Duodenal mucosa (tissue), 2 donors: ENCODE measurements around the gene HSPB3.
"Not testable (repeated sequence)": the region's sequence is repeated elsewhere in the genome, so short reads cannot be mapped to it uniquely, and the experiment has no call there.

Source experiments
- H3K27ac ChIP-seq: one replicate; pipeline ENCODE4 v1.7.0; 2013; ENCODE audit warnings: low read depth, low read length
- H3K27me3 ChIP-seq, 2 donors: one replicate each; pipeline ENCODE4 v1.7.0; 2013; ENCODE audit warnings: low read length in 2 of 2, control low read depth in 1 of 2; ENCODE audit not compliant: insufficient read depth in 2 of 2, control insufficient read depth in 1 of 2
- H3K36me3 ChIP-seq, 2 donors: one replicate each; pipeline ENCODE4 v1.7.0; 2013; ENCODE audit warnings: low read length in 2 of 2, control low read depth in 1 of 2; ENCODE audit not compliant: insufficient read depth in 2 of 2, control insufficient read depth in 1 of 2
- H3K4me1 ChIP-seq, 2 donors: one replicate each; pipeline ENCODE4 v1.7.0; 2013; ENCODE audit warnings: low read length in 2 of 2, control low read depth in 1 of 2; ENCODE audit not compliant: insufficient read depth in 2 of 2, control insufficient read depth in 1 of 2
- H3K4me3 ChIP-seq, 2 donors: one replicate each; pipeline ENCODE4 v1.7.0; 2013; ENCODE audit warnings: low read length in 2 of 2, low read depth in 1 of 2
- H3K9ac ChIP-seq, 2 donors: one replicate each; pipeline ENCODE4 v1.7.0; 2013; ENCODE audit warnings: low read length in 2 of 2, low read depth in 1 of 2
- H3K9me3 ChIP-seq, 2 donors: one replicate each; pipeline ENCODE4 v1.7.0; 2013; ENCODE audit warnings: low read length in 2 of 2, control low read depth in 1 of 2; ENCODE audit not compliant: control insufficient read depth in 1 of 2

The HSPB3 gene, protein sequence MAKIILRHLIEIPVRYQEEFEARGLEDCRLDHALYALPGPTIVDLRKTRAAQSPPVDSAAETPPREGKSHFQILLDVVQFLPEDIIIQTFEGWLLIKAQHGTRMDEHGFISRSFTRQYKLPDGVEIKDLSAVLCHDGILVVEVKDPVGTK

GRCh38 chr5:54455413-54456157 is at the start of gene HSPB3:
Gene HSPB3 (plus strand): TSS chr5:54455699. CDS start chr5:54455790, 91 bp downstream.
- Histone ChIP-seq H3K27me3 (peaks cover 0 to 4% of the 10 kb centered on the region in 2 donors), H3K4me3 (no peak within 1 kb of the TSS), H3K27ac (no peak within 1 kb of the TSS), H3K9me3 (no peaks in the 10 kb centered on the region), H3K36me3 (no peaks in the 10 kb centered on the region), H3K4me1 (peaks cover 0 to 8% of the 10 kb centered on the region in 2 donors), H3K9ac (no peak within 1 kb of the TSS)

GRCh38 chr5:54411176-54411575 is 44.3 kb upstream of the HSPB3 start:
- no peaks in the 10 kb centered on the region for H3K36me3 ChIP-seq
- no peaks in the 10 kb centered on the region for H3K9me3 ChIP-seq
- H3K4me3 ChIP-seq: no peak overlapping the region
- H3K9ac ChIP-seq: no peak overlapping the region
- H3K27ac ChIP-seq: no peak overlapping the region
- H3K27me3 ChIP-seq: no peaks in the 10 kb centered on the region
- peaks cover 0 to under 1% of the 10 kb centered on the region in 2 donors for H3K4me1 ChIP-seq

GRCh38 chr5:54412913-54413312 is 42.6 kb upstream of the HSPB3 start:
- Histone ChIP-seq H3K4me1 (peaks cover 0 to 3% of the 10 kb centered on the region in 2 donors), H3K9me3 (no peaks in the 10 kb centered on the region), H3K27me3 (no peaks in the 10 kb centered on the region), H3K36me3 (no peaks in the 10 kb centered on the region), H3K9ac (no peak overlapping the region), H3K27ac (no peak overlapping the region), H3K4me3 (no peak overlapping the region)

DNA sequence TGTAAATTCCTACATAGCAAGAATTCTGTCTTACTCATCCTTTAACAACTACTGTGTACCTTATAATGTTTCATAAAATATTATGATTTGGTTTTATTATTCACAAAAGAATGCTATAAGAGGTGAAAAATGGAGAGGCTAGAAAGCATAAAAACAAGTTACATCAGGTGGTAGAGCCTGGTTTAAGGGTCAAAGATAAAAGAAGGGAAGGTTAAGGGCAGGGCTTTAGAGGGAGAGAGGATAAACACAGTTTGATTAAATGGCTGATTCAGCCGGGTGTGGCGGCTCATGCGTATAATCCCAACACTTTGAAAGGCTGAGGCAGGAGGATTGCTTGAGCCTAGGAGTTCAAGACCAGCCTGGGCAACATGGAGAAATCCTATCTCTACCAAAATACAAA is 40.4 kb upstream of the HSPB3 start:
- H3K36me3 ChIP-seq: no peaks in the 10 kb centered on the region

GRCh38 chr5:54415896-54416601 is 39.5 kb upstream of the HSPB3 start:
- Histone ChIP-seq H3K27ac (no peak overlapping the region), H3K9me3 (no peaks in the 10 kb centered on the region), H3K4me1 (peaks cover 0 to 3% of the 10 kb centered on the region in 2 donors), H3K9ac (no peak overlapping the region), H3K4me3 (no peak overlapping the region), H3K36me3 (no peaks in the 10 kb centered on the region), H3K27me3 (no peaks in the 10 kb centered on the region)

More for the DNA sequence above, 40.4 kb upstream of the HSPB3 start:
- Histone ChIP-seq H3K27me3 (no peaks in the 10 kb centered on the region), H3K9me3 (no peaks in the 10 kb centered on the region), H3K27ac (no peak overlapping the region), H3K4me3 (no peak overlapping the region), H3K9ac (no peak overlapping the region), H3K4me1 (peaks cover 0 to 3% of the 10 kb centered on the region in 2 donors)

- not testable (repeated sequence) for H3K9ac ChIP-seq, H3K4me3 ChIP-seq, H3K9me3 ChIP-seq, H3K4me1 ChIP-seq, H3K27me3 ChIP-seq, H3K27ac ChIP-seq, H3K36me3 ChIP-seq
These were observed 35.7 kb upstream of the HSPB3 start for GRCh38 chr5:54419573-54420423.

DNA sequence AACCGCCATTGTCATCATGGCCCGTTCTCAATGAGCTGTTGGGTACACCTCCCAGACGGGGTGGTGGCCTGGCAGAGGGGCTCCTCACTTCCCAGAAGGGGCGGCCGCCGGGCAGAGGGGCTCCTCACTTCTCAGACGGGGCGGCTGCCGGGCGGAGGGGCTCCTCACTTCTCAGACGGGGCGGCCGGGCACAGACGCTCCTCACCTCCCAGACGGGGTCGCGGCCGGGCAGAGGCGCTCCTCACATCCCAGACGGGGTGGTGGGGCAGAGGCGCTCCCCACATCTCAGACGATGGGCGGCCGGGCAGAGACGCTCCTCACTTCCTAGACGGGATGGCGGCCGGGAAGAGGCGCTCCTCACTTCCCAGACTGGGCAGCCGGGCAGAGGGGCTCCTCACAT is 35.0 kb upstream of the HSPB3 start:
- H3K36me3 ChIP-seq, H3K27ac ChIP-seq, H3K27me3 ChIP-seq, H3K9me3 ChIP-seq, H3K4me1 ChIP-seq, H3K4me3 ChIP-seq, H3K9ac ChIP-seq: not testable (repeated sequence)

DNA sequence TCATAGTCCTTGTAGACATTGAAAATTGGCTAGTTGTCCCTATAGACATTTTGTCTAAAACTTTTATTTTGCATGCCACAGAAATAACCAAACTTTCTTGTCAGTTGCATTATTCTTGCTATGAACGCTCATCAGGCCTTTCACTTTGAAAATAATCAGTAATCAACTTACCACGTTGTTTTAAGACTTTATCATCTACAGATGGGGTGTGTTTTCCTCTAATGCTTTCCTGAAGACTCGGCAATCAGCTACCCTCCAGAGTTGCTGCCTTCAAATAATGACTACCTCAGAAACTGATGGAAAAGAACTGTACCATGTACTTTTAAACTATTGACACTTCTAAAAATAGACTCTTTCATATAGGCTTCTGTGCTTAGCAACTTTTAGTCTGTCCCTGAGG is 33.5 kb upstream of the HSPB3 start:
- no peak overlapping the region for H3K27ac ChIP-seq
- H3K27me3 ChIP-seq: no peaks in the 10 kb centered on the region
- no peaks in the 10 kb centered on the region for H3K4me1 ChIP-seq
- no peak overlapping the region for H3K9ac ChIP-seq
- H3K36me3 ChIP-seq: no peaks in the 10 kb centered on the region
- no peak overlapping the region for H3K4me3 ChIP-seq
- no peaks in the 10 kb centered on the region for H3K9me3 ChIP-seq

DNA sequence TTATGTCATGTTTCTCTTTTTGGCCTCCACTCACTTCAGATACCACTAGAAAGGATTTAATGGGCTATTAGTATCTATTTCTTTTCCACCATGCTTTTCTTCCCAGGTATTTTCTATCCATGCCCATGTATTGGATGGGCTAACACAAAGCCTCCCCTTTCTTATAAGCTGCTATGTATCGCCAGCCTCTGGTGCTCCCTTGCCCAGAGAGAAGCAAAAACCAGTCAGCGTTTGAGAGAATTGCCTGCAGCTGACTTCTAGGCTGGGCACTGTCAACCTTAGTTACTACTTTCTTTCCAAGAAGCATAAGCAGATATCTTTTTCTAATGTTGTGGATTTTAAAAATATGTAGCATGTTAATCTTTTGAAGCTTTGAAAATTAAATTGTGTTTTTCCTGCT is 30.2 kb upstream of the HSPB3 start:
- Histone ChIP-seq H3K36me3 (no peaks in the 10 kb centered on the region), H3K4me3 (no peak overlapping the region), H3K9me3 (no peaks in the 10 kb centered on the region), H3K27me3 (no peaks in the 10 kb centered on the region), H3K27ac (no peak overlapping the region), H3K9ac (no peak overlapping the region), H3K4me1 (no peaks in the 10 kb centered on the region)

DNA sequence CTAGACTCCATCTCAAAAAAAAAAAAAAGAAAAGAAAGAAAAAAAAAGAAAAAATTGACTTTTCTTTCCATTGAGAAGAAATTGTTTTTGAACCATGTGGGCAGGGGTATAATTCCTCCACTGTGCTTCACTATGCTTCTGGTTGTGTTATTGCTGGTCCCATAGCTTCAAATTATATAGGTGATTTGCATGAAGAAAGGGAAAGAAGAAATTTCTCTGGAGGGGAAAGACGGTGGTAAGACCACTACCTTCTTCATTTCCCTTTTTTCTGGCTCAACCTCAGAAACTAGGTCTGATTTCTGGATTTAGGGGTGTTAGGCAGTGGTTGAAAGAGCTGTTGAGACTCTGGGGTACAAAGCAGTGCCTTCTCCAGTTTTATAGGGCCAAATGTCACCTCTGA is 29.3 kb upstream of the HSPB3 start:
- no peaks in the 10 kb centered on the region for H3K36me3 ChIP-seq
- no peak overlapping the region for H3K4me3 ChIP-seq
- no peaks in the 10 kb centered on the region for H3K4me1 ChIP-seq
- H3K9ac ChIP-seq: no peak overlapping the region
- H3K27ac ChIP-seq: no peak overlapping the region
- H3K27me3 ChIP-seq: no peaks in the 10 kb centered on the region
- no peaks in the 10 kb centered on the region for H3K9me3 ChIP-seq
